HepG2 (cell line): Measurements from ENCODE around the gene NDUFB10. TPM values are rescaled to one million over a fixed set of nuclear protein-coding genes. Genes with fewer than 3 reads are reported as not detected.

Experiments
- ATAC-seq: fragments of 200-7000 bp; cut with Tn5 transposase; 3 replicates; pipeline ENCODE4 v1.9.1; 2020; ENCODE audit warnings: mild to moderate bottlenecking, moderate library complexity
- BruUV-seq: library from RNA; stranded (reverse); fragments of 400-500 nt; replicated peaks from 2 replicates; lab custom pipeline; 2021; lab: Mats Ljungman, UMichigan
- CTCF ChIA-PET: fragments of 300-600 bp; formaldehyde crosslinking; extraction: SDS; loops from one replicate; lab custom pipeline; 2021; ENCODE audit warnings: low total read pairs, inconsistent platforms, low intra/inter-chr PET ratio; lab: Yijun Ruan, JAX
- POLR2A ChIA-PET: fragments of 350-600 bp; sonication (Branson Sonifier 250); formaldehyde crosslinking; loops from one replicate; lab custom pipeline; 2020; ENCODE audit warnings: antibody characterized with exemption, inconsistent platforms; lab: Yijun Ruan, JAX
- DNase-seq: peaks from one replicate; pipeline ENCODE4 v3.0.0-alpha.2; 2015; ENCODE audit warnings: low spot score
- FAIRE-seq: peaks from 3 replicates; lab custom pipeline; 2011; peaks lifted over from hg19 to GRCh38; lab: Jason Lieb, UNC
- H2AFZ ChIP-seq: one replicate; pipeline ENCODE4 v1.6.1; 2011; ENCODE audit warnings: low read length, inconsistent platforms
- H3K27ac ChIP-seq: fragments of 300-600 bp; 3 replicates; pipeline ENCODE4 v1.8.0; 2011; ENCODE audit warnings: mixed run types, mild to moderate bottlenecking, mixed read lengths, low read length, inconsistent platforms; ENCODE audit not compliant: insufficient read depth; ENCODE audit errors: extremely low read length
- H3K27me3 ChIP-seq, 2 experiments: fragments of 200-600 bp in 1 of 2; 2 replicates in 1 of 2; 3 replicates in 1 of 2; pipeline versions ENCODE4 v1.6.0 to v1.8.0; 2011; ENCODE audit warnings: low read length in 2 of 2, mild to moderate bottlenecking in 2 of 2, moderate library complexity in 2 of 2, inconsistent platforms in 1 of 2; ENCODE audit not compliant: insufficient read depth in 2 of 2, control insufficient read depth in 1 of 2
- H3K36me3 ChIP-seq, 2 experiments: fragments of 200-600 bp in 1 of 2; replicated peaks in 1 of 2; 2 replicates in 1 of 2; 3 replicates in 1 of 2; pipeline versions ENCODE4 v1.5.1 to v1.8.0; 2011; ENCODE audit warnings: low read length in 2 of 2, inconsistent platforms in 1 of 2; ENCODE audit not compliant: insufficient read depth in 2 of 2, control insufficient read depth in 1 of 2
- H3K4me1 ChIP-seq: 2 replicates; pipeline ENCODE4 v1.5.1; 2012; ENCODE audit warnings: low read length, inconsistent platforms; ENCODE audit not compliant: insufficient read depth
- H3K4me2 ChIP-seq: 2 replicates; pipeline ENCODE4 v1.6.0; 2011; ENCODE audit warnings: low read depth, low read length, inconsistent platforms
- H3K4me3 ChIP-seq, 3 experiments: fragments of 200-600 bp in 1 of 3; sonication (generic), shearing (Covaris generic) in 1 of 3; replicated peaks in 1 of 3; 2 replicates each; pipeline ENCODE4 v1.5.1; 2011 to 2016; ENCODE audit warnings: low read length in 3 of 3, inconsistent platforms in 2 of 3, low read depth in 2 of 3, mild to moderate bottlenecking in 2 of 3, control low read depth in 1 of 3, mixed read lengths in 1 of 3; ENCODE audit not compliant: insufficient read depth in 1 of 3
- H3K79me2 ChIP-seq: one replicate; pipeline ENCODE4 v1.6.1; 2011; ENCODE audit warnings: low read length, inconsistent platforms; ENCODE audit not compliant: insufficient read depth
- H3K9ac ChIP-seq: 2 replicates; pipeline ENCODE4 v1.6.0; 2011; ENCODE audit warnings: mild to moderate bottlenecking, low read depth, low read length, inconsistent platforms; ENCODE audit not compliant: insufficient read depth
- H3K9me3 ChIP-seq: 2 replicates; pipeline ENCODE4 v1.5.1; 2012; ENCODE audit warnings: mild to moderate bottlenecking, low read length
- H4K20me1 ChIP-seq: 2 replicates; pipeline ENCODE4 v1.6.0; 2011; ENCODE audit warnings: inconsistent platforms, mild to moderate bottlenecking, low read length, moderate library complexity; ENCODE audit not compliant: insufficient read depth
- AGO2 ChIP-seq: fragments of 200-400 bp; formaldehyde crosslinking; optimal IDR thresholded peaks from 2 replicates; pipeline ENCODE3; 2017; ENCODE audit warnings: mild to moderate bottlenecking, low read depth, low read length, moderate library complexity
- GFI1 ChIP-seq: sonication (generic); formaldehyde crosslinking; IDR thresholded peaks from 2 replicates; pipeline ENCODE4 v1.5.0; 2020; ENCODE audit warnings: missing genetic modification reagents, mild to moderate bottlenecking, borderline replicate concordance
- KMT2B ChIP-seq: IDR thresholded peaks from 2 replicates; pipeline ENCODE4 v1.6.1; 2016; ENCODE audit warnings: missing genetic modification reagents, missing compliant biosample characterization
- LCORL ChIP-seq, 2 experiments: fragments of 450-650 bp in 1 of 2; sonication (generic) in 1 of 2; formaldehyde crosslinking in 1 of 2; IDR thresholded peaks; 2 replicates each; pipeline versions ENCODE4 v1.5.0 to v1.6.1; 2017 to 2020; ENCODE audit warnings: antibody characterized with exemption in 1 of 2, missing genetic modification reagents in 1 of 2
- MAZ ChIP-seq, 2 experiments: sonication (generic) in 1 of 2; formaldehyde crosslinking in 1 of 2; IDR thresholded peaks; 2 replicates each; pipeline versions ENCODE4 v1.5.0 to v1.6.1; 2012 to 2020; ENCODE audit warnings: low read depth in 2 of 2, mild to moderate bottlenecking in 2 of 2, borderline replicate concordance in 1 of 2, improper control_type of control experiment in 1 of 2, low read length in 1 of 2, missing genetic modification reagents in 1 of 2, moderate library complexity in 1 of 2
- NFE2L1 ChIP-seq: sonication (generic); formaldehyde crosslinking; IDR thresholded peaks from 2 replicates; pipeline ENCODE4 v1.4.0; 2020; ENCODE audit warnings: missing genetic modification reagents, mild to moderate bottlenecking, borderline replicate concordance
- NONO ChIP-seq, 2 experiments: fragments of 450-650 bp in 1 of 2; sonication (generic) in 1 of 2; formaldehyde crosslinking in 1 of 2; IDR thresholded peaks in 1 of 2; conservative IDR thresholded peaks in 1 of 2; 2 replicates each; pipeline versions ENCODE4 v1.6.1 to v1.8.0; 2017 to 2022; ENCODE audit warnings: mild to moderate bottlenecking in 1 of 2, missing genetic modification reagents in 1 of 2, moderate library complexity in 1 of 2
- SALL1 ChIP-seq: sonication (generic); formaldehyde crosslinking; IDR thresholded peaks from 2 replicates; pipeline ENCODE4 v1.8.0; 2022; ENCODE audit warnings: mild to moderate bottlenecking, missing genetic modification reagents
- SKI ChIP-seq: fragments of 450-650 bp; IDR thresholded peaks from one replicate; pipeline ENCODE4 v1.6.1; 2018; ENCODE audit warnings: mild to moderate bottlenecking; ENCODE audit not compliant: partially characterized antibody
- SPEN ChIP-seq: sonication (generic); formaldehyde crosslinking; IDR thresholded peaks from 2 replicates; pipeline ENCODE4 v1.5.1; 2020; ENCODE audit warnings: low read depth, mild to moderate bottlenecking, missing genetic modification reagents
- ZNF343 ChIP-seq: sonication (generic); formaldehyde crosslinking; IDR thresholded peaks from 2 replicates; pipeline ENCODE4 v1.4.0; 2020; ENCODE audit warnings: mild to moderate bottlenecking, missing genetic modification reagents
- ZNF552 ChIP-seq: sonication (generic); formaldehyde crosslinking; IDR thresholded peaks from 2 replicates; pipeline ENCODE4 v1.9.0; 2022; ENCODE audit warnings: missing genetic modification reagents, mild to moderate bottlenecking, borderline replicate concordance
- ZNF564 ChIP-seq: sonication (generic); formaldehyde crosslinking; IDR thresholded peaks from 2 replicates; pipeline ENCODE4 v1.8.1; 2023; ENCODE audit warnings: mild to moderate bottlenecking, missing genetic modification reagents
- ZNF598 ChIP-seq: sonication (generic); formaldehyde crosslinking; IDR thresholded peaks from 2 replicates; pipeline ENCODE4 v1.5.1; 2020; ENCODE audit warnings: mild to moderate bottlenecking, missing genetic modification reagents, borderline replicate concordance
- WGBS: methylation state at CpG from one replicate; pipeline ENCODE4 v1.1.6; 2017; ENCODE audit warnings: low lambda C conversion rate; 5-methylcytosine and 5-hydroxymethylcytosine counted together
- in situ Hi-C: cut with HindIII; loops from 2 replicates; pipeline ENCODE4 v1.10.0; 2017; ENCODE audit warnings: low pct_unique_long_range_greater_than_20kb; ENCODE audit not compliant: extremely low pct_ligation_motif_present
- intact Hi-C: fragments of 100-400 bp; cut with micrococcal nuclease; formaldehyde crosslinking; loops from one replicate; pipeline ENCODE4 v1.10.0; 2022; ENCODE audit not compliant: unreplicated experiment
- polyA plus RNA-seq, 8 experiments: library from polyadenylated mRNA; depleted of rRNA in 3 of 8; stranded (reverse) in 7 of 8; unstranded in 1 of 8; fragments of >200 nt; fragmentation: Illumina TruSeq in 4 of 8; extraction: Trizol in 4 of 8; gene quantifications; 2 replicates each; pipeline versions ENCODE4 v1.2.1 to v1.2.3, GENCODE V29; 2011 to 2016; ENCODE audit warnings: low read depth in 4 of 8, missing spikeins in 1 of 8, mixed read lengths in 1 of 8; ENCODE audit not compliant: insufficient read depth in 1 of 8
- total RNA-seq, 5 experiments: library from RNA; depleted of rRNA; stranded (reverse); fragments of >200 nt; fragmentation: Illumina TruSeq; extraction: Trizol; gene quantifications; 2 replicates each; pipeline ENCODE4 v1.2.3, GENCODE V29; 2016; ENCODE audit warnings: low read depth in 1 of 5
- TF ChIP-seq, protein P1 (sequence below): sonication (generic); formaldehyde crosslinking; IDR thresholded peaks from 2 replicates; pipeline ENCODE4 v1.5.0; 2020; ENCODE audit warnings: mild to moderate bottlenecking, low read depth, missing genetic modification reagents, borderline replicate concordance
- TF ChIP-seq, protein P2 (sequence below): IDR thresholded peaks from 2 replicates; pipeline ENCODE4 v1.6.1; 2012; ENCODE audit warnings: inconsistent platforms
- TF ChIP-seq, protein P3 (sequence below): sonication (generic); formaldehyde crosslinking; IDR thresholded peaks from 2 replicates; pipeline ENCODE4 v1.9.0; 2021; ENCODE audit warnings: missing genetic modification reagents, borderline replicate concordance
- TF ChIP-seq, protein P4 (sequence below): sonication (generic); formaldehyde crosslinking; IDR thresholded peaks from 2 replicates; pipeline ENCODE4 v1.5.1; 2020; ENCODE audit warnings: missing genetic modification reagents, mild to moderate bottlenecking, borderline replicate concordance

Gene NDUFB10
- total and polyA plus RNA-seq, 2 of the 13 experiments (the other 11 are each of a cell fraction or from before 2014, with no cell fraction given), result 68.6 to 157 TPM

DNA sequence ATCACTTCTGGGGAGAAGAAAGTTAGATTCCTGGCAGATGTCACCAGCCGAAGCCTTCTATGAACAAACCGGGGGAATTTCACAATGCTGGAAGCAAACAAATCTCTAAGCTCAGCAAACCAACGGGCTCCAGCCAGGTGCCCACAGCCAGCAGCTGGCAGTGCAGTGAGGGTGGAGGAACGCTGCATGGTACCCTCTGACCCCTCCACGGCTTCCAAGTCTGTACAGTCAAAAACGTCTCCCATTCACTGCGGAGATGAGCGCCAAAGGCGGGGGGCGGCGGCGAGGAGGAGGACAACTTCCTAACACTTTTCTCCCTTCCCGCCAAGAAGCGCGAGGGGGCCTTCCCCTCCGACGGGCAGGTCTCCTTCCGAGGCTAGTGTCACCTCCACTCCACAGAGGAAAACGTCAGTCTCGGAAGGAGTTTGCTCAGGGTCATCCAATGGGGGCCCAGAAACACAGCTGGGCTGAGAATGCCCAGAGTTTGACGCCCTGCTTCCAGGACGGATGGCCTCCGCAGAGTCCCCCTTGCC lies 49.4 kb downstream of the NDUFB10 start:
- peak overlapping the region; percentile 93 for H3K9ac ChIP-seq
- H3K27ac ChIP-seq, result peak overlapping the region; percentile 78
- 0% methylated on average over 3 of the region's 23 CpGs for WGBS
- in situ Hi-C loops, result no loop called here
- no TSS peak for BruUV-seq
- FAIRE-seq (peak; percentile 4), DNase-seq (peak; percentile 65), ATAC-seq (peak; percentile 11)
- H4K20me1 ChIP-seq, result peaks cover 13% of the 10 kb centered on the region; the same call in 1 of the 2 replicates
- no peak overlapping the region for H2AFZ ChIP-seq
- intact Hi-C loops, result no loop called here
- H3K79me2 ChIP-seq, result peaks cover 49% of the 10 kb centered on the region
- peak overlapping the region; percentile 83 for H3K4me2 ChIP-seq
- H3K4me1 ChIP-seq, result peaks cover 70% of the 10 kb centered on the region
- CTCF ChIA-PET, result interaction anchor here (1.4 kb wide), 1 partner anchor 132 kb away, joined by 4 read pairs; no protein-coding TSS in a partner anchor
- no peaks in the 10 kb centered on the region; a peak in 1 of 5 replicates for H3K36me3 ChIP-seq
- H3K9me3 ChIP-seq, result no peaks in the 10 kb centered on the region
- H3K4me3 ChIP-seq, result peak overlapping the region; percentile 76 to 81 (median 79)
- POLR2A ChIA-PET, result interaction anchor here (0.6 to 2.1 kb wide), 18 partner anchors 9 to 242 kb away, joined by 3 to 16 read pairs (median 4); partner anchors contain the start of genes GFER, NHERF2, NPW and RPS2
- no peaks in the 10 kb centered on the region for H3K27me3 ChIP-seq
- TF ChIP-seq GFI1 (CRISPR knock-in tag), result no peak
- no peak for TF ChIP-seq NFE2L1 (CRISPR knock-in tag)
- TF ChIP-seq ZNF343 (CRISPR knock-in tag), result no peak
- TF ChIP-seq SALL1, result peak; percentile 20; the same call in 1 of the 2 replicates
- peak; percentile 5 for TF ChIP-seq AGO2
- TF ChIP-seq LCORL (IDR thresholded peaks at IDR 0.05), result no peak
- 0 out of 2 replicates have a peak, but pooled peaks have one; percentile 32 for TF ChIP-seq LCORL (CRISPR knock-in tag; IDR thresholded peaks at IDR 0.05)
- TF ChIP-seq, protein P1, sequence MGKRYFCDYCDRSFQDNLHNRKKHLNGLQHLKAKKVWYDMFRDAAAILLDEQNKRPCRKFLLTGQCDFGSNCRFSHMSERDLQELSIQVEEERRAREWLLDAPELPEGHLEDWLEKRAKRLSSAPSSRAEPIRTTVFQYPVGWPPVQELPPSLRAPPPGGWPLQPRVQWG (CRISPR knock-in tag), result no peak
- no peak for TF ChIP-seq ZNF564
- TF ChIP-seq MAZ (IDR thresholded peaks at IDR 0.05; ENCODE audit: borderline replicate concordance, low read depth, low read length), result no peak
- no peak for TF ChIP-seq MAZ (CRISPR knock-in tag; IDR thresholded peaks at IDR 0.05; ENCODE audit: low read depth)
- no peak for TF ChIP-seq SPEN
- TF ChIP-seq, protein P2, sequence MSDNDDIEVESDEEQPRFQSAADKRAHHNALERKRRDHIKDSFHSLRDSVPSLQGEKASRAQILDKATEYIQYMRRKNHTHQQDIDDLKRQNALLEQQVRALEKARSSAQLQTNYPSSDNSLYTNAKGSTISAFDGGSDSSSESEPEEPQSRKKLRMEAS, result peak; percentile 54; the same call in 1 of the 2 replicates
- TF ChIP-seq NONO (IDR thresholded peaks at IDR 0.05), result no peak
- no peak for TF ChIP-seq NONO (CRISPR knock-in tag; conservative IDR thresholded peaks at IDR 0.05)
- TF ChIP-seq, protein P3, sequence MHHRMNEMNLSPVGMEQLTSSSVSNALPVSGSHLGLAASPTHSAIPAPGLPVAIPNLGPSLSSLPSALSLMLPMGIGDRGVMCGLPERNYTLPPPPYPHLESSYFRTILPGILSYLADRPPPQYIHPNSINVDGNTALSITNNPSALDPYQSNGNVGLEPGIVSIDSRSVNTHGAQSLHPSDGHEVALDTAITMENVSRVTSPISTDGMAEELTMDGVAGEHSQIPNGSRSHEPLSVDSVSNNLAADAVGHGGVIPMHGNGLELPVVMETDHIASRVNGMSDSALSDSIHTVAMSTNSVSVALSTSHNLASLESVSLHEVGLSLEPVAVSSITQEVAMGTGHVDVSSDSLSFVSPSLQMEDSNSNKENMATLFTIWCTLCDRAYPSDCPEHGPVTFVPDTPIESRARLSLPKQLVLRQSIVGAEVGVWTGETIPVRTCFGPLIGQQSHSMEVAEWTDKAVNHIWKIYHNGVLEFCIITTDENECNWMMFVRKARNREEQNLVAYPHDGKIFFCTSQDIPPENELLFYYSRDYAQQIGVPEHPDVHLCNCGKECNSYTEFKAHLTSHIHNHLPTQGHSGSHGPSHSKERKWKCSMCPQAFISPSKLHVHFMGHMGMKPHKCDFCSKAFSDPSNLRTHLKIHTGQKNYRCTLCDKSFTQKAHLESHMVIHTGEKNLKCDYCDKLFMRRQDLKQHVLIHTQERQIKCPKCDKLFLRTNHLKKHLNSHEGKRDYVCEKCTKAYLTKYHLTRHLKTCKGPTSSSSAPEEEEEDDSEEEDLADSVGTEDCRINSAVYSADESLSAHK, result no peak
- TF ChIP-seq, protein P4, sequence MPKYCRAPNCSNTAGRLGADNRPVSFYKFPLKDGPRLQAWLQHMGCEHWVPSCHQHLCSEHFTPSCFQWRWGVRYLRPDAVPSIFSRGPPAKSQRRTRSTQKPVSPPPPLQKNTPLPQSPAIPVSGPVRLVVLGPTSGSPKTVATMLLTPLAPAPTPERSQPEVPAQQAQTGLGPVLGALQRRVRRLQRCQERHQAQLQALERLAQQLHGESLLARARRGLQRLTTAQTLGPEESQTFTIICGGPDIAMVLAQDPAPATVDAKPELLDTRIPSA (CRISPR knock-in tag), result no peak
- no peak for TF ChIP-seq KMT2B (CRISPR knock-in tag)
- no peak for TF ChIP-seq ZNF598 (CRISPR knock-in tag)
- TF ChIP-seq ZNF552 (CRISPR knock-in tag), result no peak
- no peak for TF ChIP-seq SKI
